ENCODE results near the gene FADS6.

DNA sequence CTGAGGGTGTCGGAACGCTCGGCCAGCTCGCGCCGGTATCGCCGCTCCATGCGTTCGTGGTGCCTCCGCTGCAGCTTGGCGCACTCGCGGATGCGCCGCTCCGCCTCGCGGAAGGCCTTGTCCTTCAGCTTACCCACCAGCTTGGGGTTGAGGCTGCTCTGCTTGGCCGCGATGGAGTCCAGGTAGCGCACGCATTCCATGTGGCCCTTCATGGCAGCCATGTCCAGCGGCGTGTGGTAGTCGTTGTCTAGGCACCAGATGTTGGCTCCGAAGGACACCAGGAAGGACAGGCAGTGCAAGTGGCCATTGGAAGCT, 26.8 kb upstream of the FADS6 start:
- TF ChIP-seq ASH2L (IDR thresholded peaks at IDR 0.05; ENCODE audit: borderline replicate concordance, low read depth) (no peak), SREBF2 (IDR thresholded peaks at IDR 0.05; ENCODE audit: low read length) (no peak), TCF7 (IDR thresholded peaks at IDR 0.05; ENCODE audit: borderline replicate concordance) (no peak), KDM1A (IDR thresholded peaks at IDR 0.05; ENCODE audit: borderline replicate concordance) (no peak), POLR2A (IDR thresholded peaks at IDR 0.05; ENCODE audit: low read depth, low read length) (no peak), MYC (IDR thresholded peaks at IDR 0.05; ENCODE audit: insufficient read depth, insufficient read length, insufficient replicate concordance, low read length, severe bottlenecking) (no peak), EP300 (IDR thresholded peaks at IDR 0.05; ENCODE audit: borderline replicate concordance in 1 of 2, control insufficient read depth in 1 of 2, low read depth in 2 of 2, low read length in 2 of 2) (no peak), ZNF274 (IDR thresholded peaks at IDR 0.05; ENCODE audit: insufficient read depth, insufficient read length) (no peak), ZNF24 (IDR thresholded peaks at IDR 0.05) (no peak)
- TF ChIP-seq, protein P1, sequence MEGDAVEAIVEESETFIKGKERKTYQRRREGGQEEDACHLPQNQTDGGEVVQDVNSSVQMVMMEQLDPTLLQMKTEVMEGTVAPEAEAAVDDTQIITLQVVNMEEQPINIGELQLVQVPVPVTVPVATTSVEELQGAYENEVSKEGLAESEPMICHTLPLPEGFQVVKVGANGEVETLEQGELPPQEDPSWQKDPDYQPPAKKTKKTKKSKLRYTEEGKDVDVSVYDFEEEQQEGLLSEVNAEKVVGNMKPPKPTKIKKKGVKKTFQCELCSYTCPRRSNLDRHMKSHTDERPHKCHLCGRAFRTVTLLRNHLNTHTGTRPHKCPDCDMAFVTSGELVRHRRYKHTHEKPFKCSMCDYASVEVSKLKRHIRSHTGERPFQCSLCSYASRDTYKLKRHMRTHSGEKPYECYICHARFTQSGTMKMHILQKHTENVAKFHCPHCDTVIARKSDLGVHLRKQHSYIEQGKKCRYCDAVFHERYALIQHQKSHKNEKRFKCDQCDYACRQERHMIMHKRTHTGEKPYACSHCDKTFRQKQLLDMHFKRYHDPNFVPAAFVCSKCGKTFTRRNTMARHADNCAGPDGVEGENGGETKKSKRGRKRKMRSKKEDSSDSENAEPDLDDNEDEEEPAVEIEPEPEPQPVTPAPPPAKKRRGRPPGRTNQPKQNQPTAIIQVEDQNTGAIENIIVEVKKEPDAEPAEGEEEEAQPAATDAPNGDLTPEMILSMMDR (IDR thresholded peaks at IDR 0.05 in 2 of 3, conservative IDR thresholded peaks at IDR 0.05 in 1 of 3; ENCODE audit: control insufficient read depth in 2 of 3, extremely low read depth in 1 of 3, insufficient read depth in 1 of 3, low read depth in 3 of 3, low read length in 3 of 3) = no peak

Measured in GM12878 (cell line).